HG02623 (cell line): ENCODE measurements around the gene BICDL1.

ENCODE experiments used
- ATAC-seq: cut with Tn5 transposase; IDR thresholded peaks from one replicate; pipeline ENCODE4 v1.9.1; 2021; ENCODE audit warnings: moderate library complexity; ENCODE audit not compliant: unreplicated experiment

Gene BICDL1

DNA sequence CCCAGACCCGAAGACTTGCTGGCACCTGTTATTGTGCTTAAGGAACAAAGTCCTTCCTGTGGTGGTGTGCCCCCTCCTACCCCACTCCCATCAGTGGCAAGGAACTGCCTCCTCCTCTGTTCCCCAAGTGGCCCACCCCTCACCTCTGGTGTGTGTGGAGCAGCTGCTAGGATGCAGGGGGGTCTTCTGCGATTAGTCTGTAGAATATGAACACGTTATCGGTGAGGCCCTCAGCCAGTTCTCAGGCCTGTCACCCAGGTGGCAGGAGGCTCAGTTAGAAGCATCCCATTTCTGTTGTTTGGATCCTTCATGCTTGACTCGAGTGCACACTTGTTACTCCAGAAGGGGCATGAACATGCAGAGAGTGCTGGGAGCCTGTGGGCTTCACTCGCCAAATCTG is 88.2 kb downstream of the BICDL1 start:
- no peak for ATAC-seq

DNA sequence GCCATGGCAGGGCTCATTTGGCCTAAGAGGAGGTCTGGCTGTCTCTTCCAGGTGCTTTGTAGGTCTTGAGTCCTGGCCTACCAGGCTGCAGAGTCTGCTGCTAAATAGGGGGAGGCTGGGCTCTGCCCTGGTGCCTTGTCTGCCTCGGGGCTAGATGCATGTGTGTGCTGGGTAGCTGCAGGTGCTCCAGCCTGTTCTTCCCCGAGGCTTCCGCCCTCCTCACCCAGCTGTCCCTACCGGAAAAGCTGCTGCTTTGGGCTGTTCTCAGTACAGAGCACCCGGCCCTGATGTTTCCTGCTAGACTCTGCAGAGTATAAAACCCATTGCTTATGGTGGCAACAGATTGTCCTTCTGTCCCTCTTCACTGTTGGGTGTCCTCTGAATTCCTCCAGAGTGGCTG is 89.8 kb downstream of the BICDL1 start:
- no peak for ATAC-seq

DNA sequence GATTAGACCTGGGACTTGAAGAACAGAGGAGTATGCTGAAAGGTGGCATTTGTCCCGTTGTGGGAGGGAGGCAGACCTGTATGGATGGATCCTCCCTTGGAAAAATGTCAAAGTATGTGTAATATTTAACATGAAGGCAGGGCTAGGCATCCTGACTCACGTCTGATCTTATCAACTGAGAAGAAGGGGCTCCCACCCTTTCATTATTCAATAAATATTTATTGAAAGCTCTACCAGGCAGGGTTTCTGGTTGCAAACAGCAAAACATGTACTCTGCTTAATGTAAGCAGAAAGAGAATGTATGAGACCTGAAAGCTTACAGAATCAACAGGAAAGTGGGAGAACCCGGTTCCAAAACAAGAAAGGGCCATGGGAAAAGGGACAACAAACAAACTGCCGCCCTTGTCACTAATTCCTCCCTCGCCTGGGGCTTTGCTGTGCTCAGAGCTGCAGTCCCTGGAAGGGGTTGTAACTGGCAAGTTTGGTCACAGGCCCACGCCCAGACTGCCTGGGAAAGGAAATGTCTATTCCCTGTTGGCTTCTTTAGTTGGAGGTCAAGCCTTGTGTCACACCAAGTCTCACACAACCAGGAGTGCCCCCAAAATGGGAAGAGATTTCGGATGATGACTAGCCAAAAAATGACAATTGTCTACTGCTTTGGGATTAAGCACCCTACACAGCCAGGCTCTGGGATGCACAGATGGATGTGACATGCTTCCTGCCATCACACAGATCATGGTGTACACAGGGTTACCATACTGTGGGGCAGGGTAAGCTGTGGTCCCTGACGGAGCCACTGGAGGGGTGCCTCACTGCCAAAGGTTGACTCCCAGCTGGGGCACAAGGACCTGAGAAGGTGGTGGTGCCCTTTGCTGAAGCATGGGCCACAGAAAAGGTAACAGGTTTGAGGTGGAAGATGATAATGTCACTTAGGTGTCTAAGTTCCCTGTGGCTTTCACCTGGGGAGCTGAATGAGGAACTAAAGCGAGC is 90.7 kb downstream of the BICDL1 start:
- no peak for ATAC-seq

DNA sequence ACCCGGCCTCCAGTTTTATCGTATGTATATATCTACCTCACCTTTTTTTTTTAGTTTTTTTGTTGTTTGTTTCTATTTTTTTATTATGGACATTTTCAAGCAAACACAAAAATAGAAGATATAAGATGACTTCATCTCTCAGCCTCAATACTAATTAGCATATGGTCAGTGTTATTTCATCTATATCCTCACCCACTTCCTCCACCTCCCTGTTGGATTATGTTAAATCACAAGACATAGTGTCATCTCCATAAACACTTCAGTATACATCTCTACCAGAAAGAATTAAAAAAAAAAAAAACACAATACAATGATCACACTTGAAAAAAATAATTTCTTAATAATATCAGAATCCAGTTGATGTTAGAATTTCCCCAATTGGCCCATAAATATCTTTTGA is 92.6 kb downstream of the BICDL1 start:
- no peak for ATAC-seq

DNA sequence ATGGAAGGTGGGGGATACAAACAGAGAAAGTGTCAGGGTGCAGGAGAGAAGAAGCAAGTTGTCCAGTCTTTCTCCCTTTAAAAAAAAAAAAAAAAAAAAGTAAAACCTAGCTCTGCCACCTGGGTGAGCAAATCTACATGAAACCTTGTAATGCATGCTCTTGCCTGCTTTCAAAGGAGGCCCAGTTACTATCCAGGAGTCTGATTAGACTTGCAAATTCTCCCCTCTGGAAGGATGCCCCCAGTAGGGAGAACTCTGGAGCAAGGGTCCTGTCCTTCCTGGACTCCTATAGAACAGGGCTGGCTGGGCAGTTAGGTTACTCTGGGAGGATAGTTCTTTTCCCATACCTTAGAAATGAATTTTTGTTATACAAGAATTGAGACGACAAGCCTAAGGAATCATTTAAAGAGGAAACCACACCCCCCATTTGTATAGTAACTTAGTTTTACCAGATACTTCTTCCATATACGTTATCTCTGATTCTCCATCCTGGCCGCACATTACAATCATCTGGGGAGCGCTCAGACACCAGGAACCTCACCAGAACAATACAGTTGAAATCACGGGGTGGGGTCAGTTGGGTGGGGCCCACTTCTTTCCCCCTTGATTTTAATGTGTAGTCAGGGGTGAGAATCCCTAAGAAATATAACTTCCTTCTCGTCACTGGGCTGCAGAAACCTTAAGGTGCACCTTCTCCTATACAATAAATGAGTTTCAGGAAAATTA is 97.0 kb downstream of the BICDL1 start:
- no peak for ATAC-seq

DNA sequence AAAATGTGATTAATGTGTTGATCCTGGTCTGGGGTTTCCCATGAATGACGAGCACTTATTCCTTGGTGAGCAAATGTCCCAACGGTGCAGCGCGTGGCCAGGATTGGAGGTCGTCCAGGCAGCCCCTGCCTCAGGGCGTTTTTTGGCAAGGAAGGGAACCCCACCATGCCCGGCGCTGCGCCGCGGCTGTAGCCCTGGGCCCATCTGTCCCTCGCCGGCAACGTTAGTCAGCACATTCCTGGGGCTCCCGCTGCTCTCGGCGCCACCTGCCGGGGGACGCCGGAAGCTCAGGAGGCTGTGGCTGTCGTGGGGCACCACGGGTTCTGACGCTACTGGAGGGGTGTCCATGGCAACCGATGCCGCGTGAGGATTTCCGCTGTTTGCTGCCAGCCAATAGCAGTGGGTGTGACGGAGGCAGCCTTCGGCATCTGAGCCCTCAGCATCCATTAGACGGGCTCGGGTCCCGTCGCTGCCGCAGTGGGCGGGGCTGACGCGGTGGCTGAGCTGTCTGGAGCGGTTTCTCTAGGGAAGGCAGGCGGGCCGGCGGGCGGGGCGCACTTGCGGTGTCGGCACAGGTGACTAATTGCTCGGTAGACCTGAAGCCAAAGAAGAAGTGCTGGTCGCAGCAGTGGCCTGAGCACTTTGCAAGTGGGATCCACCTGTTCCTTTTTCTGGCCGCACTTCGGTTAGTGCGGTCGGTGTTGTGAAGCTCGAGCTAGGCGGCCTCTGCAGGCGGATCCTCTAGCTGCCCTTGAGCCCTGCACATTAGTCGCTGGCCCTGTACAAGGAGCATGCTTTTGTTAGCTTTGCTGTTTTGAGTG is 98.0 kb downstream of the BICDL1 start:
- ATAC-seq, result peak; percentile 97

- ATAC-seq, result no peak
Observed at GRCh38 chr12:120089105-120089504, 100.1 kb downstream of the BICDL1 start.

- no peak for ATAC-seq
Observed at GRCh38 chr12:120089796-120090195, 100.8 kb downstream of the BICDL1 start.

GRCh38 chr12:120090206-120090605 is 101.2 kb downstream of the BICDL1 start:
- no peak for ATAC-seq

GRCh38 chr12:120090626-120091295 is 101.7 kb downstream of the BICDL1 start:
- ATAC-seq, result no peak

GRCh38 chr12:120091371-120092090 is 102.5 kb downstream of the BICDL1 start:
- no peak for ATAC-seq

- ATAC-seq, result no peak
Observed at GRCh38 chr12:120092551-120093335, 103.7 kb downstream of the BICDL1 start.

GRCh38 chr12:120093336-120093591 is 104.2 kb downstream of the BICDL1 start:
- ATAC-seq, result no peak

DNA sequence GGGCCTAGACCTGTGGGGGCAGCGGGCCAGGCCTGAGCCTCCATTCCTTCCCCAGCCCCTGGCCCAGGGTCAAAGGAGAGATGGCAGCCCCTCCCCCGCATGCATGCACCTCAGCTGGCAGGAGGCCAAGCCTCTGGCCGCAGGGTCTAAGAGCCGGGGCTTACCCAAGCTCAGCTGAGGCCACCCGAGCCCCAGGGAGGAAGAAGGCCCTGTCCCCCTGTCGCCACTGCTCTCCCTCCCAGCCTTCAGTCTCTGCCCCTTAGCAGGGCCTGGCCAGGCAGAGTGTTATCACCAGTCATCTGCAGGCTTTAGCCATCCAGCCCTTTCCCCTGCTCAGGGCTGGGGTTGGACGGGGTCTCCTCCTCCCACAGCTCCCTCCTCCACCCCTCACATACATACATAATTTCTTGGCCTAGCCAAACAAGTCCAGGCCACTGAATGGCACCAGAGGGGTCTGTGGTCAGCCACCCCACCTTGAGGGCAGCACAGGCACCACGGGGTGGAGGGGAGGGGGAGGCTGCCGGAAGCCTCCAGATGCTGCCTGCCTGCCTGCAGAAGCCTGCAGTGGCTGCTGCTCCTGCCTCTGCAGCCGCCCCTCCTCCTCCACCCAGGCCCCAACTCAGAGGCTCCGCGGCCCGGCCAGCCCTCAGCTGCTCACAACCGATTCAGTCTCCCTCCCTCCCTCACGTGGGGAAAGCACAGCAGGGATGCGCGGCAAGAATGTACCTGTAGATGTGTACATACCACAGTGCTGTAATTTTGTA is 104.7 kb downstream of the BICDL1 start:
- no peak for ATAC-seq

- ATAC-seq, result no peak
Observed at GRCh38 chr12:120094485-120094884, 105.4 kb downstream of the BICDL1 start.

- no peak for ATAC-seq
Observed at GRCh38 chr12:120095331-120095730, 106.3 kb downstream of the BICDL1 start.

DNA sequence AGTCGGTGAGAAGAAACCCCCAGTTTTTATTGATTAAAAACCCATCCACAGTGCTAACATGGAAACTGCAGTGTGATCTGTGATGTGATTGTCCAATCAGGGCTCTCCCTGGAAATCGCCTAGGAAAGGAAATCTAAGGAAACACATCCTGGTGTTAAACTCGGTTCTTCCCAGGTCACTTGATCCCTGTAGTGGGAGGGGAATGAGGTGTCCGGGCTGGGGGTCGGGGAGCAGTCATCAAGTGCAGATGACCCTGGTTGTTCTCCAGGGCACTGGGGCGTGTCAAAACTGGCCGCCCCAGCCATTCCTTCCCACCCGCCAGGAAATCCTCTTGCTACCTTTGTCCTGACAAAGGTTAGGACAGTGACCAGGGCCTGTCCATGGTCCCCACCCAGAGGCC is 106.7 kb downstream of the BICDL1 start:
- ATAC-seq, result no peak

DNA sequence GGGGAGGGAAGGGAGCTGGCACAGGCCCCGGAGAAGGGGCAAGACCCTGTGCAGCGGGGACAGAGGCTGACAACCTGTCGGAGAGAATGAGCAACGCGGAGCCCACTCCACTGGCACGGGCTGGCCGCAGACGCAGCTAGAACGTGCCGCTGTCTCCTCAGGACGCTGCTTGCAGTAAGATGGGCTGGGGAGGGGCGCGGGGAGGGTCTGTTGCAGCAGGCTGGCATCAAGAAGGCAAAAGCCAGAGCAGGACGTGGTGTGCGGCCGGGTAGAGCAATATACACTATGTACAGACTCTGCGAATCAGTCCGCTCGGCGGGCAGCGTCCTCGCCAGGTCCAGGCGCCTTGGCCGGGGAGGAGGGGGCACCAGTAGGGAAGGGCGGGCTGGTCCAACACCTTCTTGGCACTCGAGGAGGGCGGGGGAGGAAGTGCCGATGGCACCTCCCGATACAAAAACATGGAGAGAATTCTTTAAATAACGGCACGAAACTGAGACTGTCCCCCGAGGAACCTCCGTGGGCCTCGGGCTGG is 107.7 kb downstream of the BICDL1 start:
- ATAC-seq, result no peak
